ENCODE data around the gene TTC14. TPM values are rescaled to one million over a fixed set of nuclear protein-coding genes. Genes with fewer than 3 reads are reported as not detected.

The TTC14 gene
- 22.9 and 27.2 TPM in 2 replicates for total RNA-seq

GRCh38 chr3:180601688-180602666 lies at the start of gene TTC14:
Gene TTC14 (plus strand): TSS chr3:180602163. CDS start chr3:180602262, 99 bp downstream.

Other genes starting within 250 kb of the TTC14 start
- gene CCDC39, start 77.3 kb downstream of the TTC14 start, total RNA-seq = under 0.01 TPM in 1 of 2 replicates, not detected in the other

Data from endothelial cell of coronary artery (primary cell).